KG1 (cell line): ENCODE results near the gene EGR4.
A peak's percentile ranks its signal among the peaks of the same experiment; 100 is the strongest.

ENCODE experiments used
- DNase-seq: peaks from one replicate; lab custom pipeline; 2025; lab: John Stamatoyannopoulos, UW

EGR4 gene

DNA sequence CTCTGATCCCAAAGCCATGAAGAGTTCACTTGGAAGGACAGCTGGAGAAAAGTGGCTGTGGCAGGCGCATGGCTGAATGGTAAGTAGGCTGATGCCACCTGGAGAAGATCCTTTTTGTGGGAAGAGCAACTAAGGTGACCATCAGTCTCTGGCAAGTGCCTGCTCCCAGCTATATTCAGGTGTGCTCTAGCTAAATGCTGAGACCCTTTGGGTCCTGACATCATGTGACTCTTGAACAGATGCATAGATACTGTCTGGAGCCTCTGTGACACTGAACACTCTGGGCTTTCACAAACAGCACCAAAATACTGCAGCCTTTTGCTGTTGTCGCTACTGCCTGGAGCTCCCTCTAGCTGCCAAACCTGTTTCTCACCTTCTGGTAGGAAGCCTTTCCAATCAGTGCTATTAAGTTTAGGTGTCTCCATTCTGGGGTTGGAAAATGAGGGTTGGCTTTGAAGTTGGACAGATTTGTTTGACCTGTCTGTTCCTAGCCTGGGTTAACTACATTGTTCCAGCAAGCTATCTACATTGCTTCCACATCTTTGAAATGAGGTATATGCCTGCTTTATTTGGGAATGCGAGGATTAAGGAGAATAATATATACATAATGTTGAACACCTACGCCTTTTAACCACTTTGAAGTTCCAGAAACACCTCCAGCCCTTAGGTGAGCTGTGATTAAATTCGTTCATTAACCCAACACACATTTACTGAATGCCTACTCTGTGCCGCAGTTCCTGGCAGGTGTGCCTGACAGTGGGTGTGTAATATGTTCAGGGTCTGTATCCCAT lies 3.1 kb downstream of the EGR4 start:
- peak; percentile 7 for DNase-seq

DNA sequence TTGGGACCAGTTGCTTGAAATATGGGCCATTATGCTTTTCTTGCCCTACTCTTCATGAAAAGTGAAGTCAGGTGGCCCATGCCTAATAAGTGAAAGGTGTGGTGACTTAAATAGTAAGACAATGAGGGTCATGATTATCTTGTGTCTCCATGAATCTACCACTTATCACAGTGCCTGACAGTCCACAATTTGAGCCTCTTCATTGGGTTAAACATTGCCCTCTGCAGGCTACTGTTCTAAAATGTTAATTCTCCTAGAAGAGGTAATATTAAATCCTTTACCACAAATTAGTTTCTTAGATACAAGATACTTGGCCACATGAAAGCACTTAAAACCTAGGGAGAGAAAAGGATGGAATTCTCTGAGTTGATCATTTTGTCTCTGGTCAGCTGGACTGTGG lies 4.0 kb downstream of the EGR4 start:
- no peak for DNase-seq

DNA sequence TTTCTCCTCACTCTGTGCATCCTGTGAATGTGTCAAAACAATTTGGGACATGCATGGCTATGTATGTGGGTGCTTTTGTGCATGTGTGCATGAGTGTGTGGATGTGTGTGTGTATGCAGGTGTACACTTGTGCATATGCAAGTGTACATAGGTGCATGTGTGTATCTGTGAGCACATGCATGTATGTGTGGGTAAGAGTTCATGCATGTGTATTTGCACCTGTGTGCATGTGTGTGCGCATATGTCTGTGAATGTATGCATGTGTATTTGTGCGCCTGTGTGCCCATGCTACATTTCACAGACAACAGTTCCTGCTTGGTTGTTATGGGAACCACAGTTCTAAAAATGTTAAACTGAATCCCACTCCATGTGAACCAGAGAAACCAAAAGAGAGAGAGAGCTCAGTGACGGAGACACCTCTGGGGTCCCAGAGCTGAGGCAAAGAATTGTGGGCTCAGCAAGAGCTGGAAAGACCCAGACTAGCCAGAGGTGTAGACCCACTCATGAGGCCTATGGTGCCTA lies 7.2 kb downstream of the EGR4 start:
- DNase-seq = no peak

DNA sequence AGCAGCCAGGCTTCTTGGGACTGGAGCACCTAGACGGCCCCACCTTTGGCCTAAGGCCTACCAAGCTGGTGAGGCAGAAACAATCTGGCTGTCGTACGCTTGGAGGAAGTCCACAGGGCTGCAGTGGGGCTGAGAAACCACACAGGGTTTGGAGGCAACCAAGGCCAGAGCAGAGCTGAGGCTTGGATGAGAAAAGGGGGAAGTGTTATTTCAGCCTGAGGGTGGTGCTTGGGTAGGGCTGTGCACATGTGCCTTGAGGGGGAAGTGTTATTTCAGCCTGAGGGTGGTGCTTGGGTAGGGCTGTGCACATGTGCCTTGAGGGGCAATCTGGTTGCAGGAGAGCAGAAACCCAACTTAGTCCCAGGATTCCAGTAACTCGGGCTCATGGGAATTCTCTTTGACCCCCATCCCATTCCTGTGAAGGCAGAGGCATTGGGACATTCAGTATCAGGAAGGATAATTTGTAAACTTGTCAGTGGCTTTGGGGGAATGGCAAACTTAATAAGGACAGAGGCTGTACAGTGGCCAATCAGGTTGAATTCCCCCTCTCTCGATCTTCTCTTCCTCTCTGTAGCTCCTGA lies 8.1 kb downstream of the EGR4 start:
- DNase-seq = peak; percentile 77

DNA sequence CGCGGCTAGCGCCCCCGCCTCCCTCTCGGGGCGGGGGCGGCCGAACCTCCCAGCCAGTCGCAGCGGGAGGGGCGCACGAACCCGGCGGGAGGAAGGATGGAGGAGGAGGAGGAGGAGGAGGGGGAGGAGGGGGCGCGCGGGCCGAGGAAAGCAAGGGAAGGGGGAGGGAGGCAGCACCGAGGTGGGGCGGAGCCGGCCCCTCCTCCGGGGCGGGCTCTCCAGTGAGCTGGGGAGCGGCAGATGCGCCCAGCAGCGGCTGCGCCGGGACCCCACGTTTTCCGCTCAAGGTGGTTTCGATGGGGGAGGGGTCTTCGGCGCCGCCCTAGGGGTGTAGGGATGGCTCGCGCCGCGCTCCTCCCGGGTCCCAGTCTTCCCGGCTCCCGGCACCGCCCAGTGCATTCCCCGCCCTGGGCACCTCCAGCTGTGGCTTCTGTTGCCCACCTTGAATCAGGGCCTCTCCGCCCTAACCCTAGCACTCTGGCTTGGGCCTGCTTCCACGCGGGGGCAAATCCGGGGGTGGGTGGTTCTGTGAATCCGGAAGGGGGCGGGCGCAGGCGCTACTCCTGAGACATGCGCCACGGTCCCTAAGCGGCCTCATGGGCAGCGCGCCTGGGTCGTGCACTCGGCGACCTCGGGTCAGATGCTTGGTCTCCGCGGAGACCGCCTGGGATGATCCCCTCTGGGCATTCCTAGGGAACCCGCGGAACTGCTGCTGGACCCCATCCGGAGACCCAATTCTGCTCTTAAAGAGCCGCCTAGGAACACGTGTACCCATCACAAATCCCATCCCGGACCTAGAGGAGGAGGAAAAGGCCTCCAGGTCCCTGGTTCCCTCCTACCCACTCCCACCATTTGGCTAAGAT lies 8.8 kb downstream of the EGR4 start, which contains the start of gene FBXO41:
Gene FBXO41 (minus strand): TSS at position 183 of the 863 bp plus-strand sequence. CDS start 14,848 bp downstream, outside the sequence.
- DNase-seq = peak; percentile 71

DNA sequence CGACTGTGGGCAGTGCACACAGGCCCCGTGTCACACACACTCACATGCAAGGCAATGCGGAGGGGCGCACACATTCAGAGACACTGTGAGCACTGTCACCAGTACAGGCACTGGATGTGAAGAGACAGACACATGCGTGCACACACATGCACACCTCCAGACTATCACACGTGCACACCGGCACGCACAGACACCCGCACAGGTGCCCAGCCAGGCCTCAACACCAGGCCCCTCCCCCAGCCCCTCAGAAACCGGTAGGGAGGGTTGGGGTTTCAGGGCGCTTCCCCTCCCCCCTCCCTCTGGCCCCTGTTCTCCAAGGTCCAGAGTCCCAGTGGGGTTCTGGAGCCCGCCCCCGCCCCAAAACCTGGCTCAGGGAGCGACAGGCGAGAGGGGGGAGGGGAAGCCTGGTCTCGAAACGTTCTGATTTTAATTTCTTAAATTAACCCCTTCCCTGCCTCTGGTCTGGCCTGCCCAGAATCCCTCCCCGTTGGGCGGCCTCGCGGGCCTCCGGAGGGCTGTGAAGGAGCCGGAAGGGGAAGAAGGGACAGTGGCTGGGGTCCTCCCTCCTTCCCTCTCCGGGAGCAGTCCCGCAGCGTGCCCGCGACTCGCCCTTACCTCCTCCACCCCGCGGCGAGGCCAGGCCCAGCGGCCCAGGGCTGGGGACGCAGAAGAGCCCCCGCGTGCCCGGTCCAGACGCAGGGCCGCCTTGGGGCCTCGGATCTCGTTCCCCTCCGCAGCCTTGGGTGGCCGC lies 9.6 kb downstream of the EGR4 start:
- DNase-seq = no peak

DNA sequence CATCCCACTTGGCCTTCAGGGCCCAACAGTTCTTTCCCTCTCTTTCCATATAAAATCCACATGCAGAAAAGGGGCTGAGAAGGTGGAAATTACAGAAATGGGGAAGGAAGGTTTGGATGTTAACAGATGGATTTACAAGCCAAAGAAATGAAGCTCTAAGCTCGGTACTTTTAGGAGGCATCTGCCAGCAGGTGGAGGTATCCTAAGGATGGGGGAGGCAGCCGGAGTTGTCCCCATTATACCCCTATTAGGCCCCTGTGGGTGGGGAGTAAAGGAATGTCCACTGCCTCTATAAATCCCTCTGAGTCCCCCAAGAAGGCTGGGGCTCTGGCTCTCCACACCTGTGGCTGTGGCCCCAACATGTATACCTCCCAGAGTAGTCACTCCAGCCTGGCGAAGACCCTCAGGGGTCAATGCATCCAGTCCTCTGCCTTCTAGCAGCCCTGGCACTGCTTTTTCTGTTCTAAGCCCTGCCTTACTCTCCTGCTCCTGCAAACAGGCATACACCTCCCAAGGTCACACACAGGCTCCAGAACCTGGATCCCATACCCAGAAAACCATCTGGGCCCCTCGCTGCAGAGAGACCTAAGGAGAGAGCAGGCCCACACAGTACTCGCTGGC lies 10.3 kb downstream of the EGR4 start:
- no peak for DNase-seq

DNA sequence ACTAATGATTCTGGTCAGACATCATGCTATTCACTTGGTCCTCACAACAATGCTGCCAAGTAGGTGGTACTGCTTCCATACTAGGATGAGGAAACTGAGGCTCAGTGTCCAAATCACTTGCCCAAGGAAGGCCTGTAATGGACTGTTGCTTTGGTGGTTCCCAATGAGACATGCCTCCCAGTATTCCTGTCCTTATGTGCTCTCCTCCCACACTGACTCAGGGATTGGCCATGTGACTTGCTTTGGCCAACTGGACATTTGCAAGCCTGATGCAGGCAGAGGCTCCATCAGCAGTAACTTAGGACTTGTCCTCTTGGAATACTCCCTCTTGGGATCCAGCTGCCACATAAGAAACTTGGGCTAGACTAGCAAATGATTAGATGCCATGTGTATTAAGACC lies 12.1 kb downstream of the EGR4 start:
- DNase-seq = no peak

DNA sequence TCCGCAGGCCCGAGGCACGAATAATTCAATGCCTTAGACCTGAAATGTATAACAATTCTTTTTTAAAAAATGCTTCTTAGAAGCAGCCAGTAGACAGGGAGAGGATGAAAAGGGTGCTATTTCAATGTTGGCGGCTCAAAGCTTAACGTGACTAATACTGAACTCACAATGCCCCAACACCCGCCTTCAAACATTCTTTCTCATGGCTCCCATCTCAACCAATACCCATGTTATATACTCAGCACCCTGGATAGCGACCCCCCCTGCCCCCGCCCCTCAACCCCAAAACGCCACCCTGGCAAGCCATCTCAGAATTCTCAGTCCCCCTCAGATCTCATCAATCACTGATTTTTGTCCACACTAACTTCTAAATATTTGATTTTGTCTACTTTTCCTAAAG lies 13.5 kb downstream of the EGR4 start:
- no peak for DNase-seq

DNA sequence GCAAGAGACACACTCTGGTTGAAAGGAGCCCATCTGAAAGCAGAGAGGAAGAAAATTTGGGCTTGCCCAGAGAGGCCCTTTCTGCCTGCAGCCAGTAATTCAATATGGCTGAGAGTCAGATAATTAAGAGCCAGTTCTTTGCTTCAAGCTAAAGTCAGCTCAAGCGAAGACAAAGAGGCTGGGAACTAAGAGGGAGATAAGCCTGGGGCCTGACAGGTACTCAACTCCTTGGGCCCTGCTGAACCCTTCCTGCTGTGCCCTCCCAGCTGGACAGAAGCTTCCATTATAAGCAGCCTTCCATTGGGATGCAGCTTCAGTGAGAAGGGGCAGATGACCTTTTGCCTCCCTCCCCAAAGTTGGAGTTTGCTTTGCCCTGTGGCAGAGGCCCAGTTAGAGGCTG lies 21.1 kb downstream of the EGR4 start:
- no peak for DNase-seq

DNA sequence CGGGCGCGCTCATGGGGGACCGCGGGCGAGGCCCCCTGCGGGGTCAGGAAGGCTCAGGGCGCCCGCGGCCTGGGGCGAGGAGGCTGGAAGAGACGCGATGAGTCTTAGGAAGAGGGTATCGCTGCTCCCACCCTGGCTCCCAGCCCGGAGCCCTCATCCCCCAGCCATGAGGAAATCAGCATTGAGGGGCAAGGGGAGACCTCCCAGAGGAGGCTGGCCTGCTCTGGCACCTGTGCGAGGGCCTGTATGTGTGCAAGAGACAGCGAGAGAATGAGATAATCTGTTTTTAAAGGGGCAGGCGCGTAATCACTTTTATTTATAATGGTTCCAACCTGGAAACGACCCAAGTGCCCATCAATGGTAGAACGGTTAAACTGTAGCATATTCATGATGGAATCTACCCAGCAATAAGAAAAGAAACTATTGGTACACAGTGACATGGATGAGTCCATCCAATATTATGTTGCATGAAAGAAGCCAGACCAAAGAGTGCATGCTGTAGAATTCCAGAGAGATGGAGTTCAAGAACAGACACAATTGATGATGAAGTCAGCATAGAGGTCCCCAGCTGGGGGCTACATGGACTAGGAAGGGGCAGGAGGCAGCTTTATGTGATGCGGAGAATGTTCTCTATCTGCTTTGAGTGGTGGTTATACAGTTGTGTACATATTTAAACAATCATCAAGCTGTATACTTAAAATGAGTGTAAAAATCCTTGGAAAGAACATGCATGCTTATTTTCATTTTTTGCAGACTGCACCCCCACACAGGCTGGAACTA lies 23.5 kb downstream of the EGR4 start:
- no peak for DNase-seq

DNA sequence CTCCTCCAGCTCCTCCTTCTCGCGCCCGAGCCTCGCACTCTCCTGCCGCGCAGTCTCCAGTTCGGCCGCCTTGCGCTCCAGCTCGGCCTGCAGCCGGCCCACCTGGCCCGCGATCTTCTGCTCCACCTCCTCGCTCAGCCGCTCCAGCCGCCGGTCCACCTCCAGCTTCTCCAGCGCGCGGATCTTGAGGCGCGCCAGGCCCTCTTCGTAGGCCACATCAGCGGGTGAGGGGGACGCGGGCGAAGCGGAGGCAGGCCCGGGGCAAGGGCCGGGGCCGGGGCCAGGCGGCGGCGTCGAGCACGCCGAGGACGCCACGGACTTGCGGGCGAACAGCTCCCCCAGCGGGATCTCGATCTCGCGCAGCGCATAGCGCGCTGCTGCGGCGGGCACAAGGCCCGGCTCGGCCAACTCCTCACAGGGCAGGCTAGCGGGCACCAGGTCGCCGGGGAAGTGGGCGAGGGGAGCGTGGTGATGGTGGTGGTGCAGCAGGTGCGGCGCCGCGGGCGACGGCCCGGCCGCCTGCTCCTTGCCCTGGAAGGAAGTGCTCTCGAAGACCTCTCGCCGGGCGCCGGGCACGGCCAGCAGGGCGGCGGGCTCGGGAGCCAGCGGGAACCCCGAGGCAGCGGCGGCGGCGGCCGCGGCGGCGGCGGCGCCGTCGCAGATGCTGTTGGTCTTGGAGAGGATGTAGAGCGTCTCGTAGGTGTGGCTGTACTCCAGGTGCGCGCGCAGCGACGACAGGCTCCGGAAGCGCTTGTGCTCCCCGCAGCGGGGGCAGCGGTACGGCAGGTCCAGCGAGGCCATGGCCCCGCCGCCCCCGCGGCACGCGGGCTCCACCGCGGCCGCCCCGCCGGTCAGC lies 24.3 kb downstream of the EGR4 start:
- DNase-seq = no peak

DNA sequence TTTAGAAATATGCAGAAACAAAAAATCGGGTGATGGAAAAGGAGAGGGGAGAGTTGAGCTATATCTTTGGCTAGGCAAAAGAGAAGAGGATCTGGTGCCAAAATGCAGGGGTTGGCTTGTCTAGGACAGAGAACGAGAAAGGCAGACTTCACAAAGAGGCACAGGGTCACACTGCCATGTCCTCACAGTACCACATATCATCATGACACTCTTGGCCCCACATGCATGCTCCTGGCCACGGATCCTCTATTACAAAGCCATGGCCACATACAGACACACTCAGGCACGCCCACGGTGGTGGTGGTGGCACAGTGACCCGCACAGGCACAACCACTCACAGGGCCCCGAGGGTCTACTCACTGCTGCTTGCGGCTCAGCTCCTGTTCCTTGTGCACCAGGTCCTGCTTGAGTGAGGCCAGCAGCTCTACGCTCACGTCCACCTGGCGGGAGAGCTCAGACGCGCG lies 24.9 kb downstream of the EGR4 start:
- no peak for DNase-seq

DNA sequence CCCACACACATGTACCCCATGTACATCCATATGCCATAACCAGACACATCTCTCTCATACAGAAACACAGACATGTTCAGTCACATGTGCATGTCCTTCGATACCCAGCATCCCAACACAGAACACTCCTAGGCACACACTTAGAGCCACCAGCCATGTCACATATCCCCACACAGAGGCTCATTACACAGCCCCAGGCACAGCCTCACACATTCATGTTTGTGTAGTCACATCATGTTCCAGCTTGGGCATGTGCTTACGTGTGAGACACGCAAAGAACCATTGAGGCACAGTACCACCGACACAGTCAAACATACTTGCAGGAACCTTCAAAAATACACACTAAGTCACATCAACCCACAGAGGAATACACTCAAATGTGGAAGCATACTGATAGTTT lies 26.3 kb downstream of the EGR4 start:
- no peak for DNase-seq

DNA sequence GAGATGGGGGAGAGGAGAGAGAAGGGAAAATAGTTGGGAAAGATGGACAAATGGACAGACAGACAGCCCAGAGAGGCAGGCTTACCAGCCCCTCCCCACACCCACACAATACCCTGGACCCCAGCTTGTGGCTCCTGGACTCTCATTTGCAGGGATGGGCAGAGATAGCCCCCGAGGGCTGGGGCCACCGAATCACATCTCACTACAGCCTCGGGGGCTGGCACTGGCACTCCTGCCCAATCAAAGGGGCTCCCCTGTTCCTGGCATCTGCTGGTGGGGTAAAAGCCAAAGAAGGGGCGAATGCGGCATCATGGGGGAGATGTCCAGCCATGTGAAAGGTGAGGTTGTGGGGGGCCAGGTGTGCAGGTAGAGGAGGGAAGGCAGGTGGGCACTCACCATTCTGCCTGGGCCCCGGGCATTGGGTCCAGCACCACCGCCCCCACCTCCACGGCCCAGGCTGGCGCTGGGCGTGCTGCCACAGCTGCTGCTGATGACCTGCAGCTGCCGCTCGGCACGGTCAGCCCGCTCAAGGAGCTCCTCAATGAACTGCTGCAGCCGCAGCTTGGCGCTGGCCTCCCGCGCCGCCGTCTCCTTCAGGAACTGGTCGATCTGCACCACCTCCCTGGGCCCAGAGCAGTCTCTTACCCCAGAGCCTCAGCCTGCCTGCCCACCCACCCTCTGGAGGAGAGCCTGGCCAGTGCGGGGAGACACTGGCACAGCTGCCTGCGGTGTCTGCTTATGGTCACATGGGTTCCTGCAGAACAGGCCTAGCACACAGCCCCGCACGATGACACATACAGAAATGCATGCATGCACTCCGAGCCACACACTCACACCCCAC lies 27.1 kb downstream of the EGR4 start:
- DNase-seq = no peak

DNA sequence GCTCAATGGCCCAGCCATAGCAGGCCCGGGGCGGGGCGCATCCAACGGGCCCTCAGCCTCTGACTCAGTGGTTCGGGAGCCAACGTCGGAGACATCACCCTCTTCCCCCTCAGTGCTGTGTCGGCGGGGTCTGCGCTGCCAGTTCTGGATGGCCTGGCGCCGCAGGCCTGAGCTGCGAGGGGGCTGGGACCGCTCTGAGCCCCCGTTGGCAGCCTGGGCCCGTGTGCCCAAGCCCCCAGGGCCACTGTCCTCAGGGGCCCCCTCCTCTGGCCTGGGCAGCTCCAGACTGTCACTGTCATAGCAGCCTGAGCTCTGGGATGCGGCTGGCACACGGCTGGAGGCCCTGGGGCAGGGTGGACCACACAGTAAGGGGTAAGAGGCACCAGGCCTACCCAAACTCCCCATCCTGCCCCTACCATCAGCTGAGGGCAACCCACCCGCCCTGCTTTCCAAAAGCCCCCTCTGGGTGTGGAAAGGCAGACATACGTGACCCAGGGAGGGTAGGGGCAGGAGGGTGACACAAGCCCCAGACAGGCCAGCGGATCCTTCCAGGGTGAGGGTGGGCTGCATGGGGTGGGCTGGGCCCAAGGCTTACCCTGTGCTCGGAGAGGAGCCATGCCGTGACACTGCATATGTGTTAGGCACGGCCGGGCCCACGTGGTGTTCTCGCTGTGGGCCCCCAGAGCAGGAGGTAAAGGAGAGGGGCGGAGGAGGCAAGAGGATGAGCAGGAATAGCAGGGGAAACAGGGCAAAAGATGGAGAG lies 27.9 kb downstream of the EGR4 start:
- no peak for DNase-seq

DNA sequence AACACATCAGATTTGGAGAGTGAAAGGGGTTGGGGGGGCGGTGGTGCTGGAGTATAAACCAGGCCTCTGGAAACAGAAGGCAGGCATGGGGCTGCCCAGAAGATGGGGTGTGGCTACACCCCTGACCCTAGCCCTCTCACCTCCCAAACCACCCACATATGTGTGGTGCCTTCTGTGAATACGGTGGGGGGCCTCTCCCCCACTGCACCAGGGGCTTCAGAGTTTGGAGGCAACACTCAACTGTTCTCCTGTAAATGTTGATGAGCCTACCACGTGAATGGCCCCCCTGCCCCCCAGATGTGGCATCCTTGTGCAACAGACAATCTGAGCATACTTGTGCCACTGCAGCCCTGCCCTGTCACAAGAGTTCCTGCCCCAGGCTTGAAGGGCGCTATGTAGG lies 28.6 kb downstream of the EGR4 start:
- no peak for DNase-seq

DNA sequence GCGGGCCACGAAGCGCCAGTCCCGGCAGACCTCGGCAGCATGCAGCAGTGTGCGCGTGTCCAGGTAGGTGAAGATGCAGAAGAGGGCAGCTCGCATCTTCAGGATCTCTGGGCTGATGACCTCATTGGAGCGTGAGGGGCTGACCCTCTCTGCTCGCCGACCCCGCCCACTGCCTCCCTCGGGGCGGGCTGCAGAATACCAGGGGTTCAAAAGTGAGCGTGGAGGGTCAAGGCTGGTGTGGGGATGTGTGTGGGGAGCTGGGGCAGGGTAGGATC lies 29.1 kb downstream of the EGR4 start:
- no peak for DNase-seq
